Ureter (tissue), 1 donor: ENCODE measurements around the gene ARNT2. TPM values are rescaled to one million over a fixed set of nuclear protein-coding genes. Genes with fewer than 3 reads are reported as not detected.

ENCODE experiments used
- DNase-seq: peaks from one replicate; pipeline ENCODE4 v3.0.0-alpha.2; 2020; ENCODE audit warnings: low spot score
- total RNA-seq: library from RNA; stranded (reverse); gene quantifications from one replicate; pipeline ENCODE4 v1.2.4, GENCODE V29; 2023
- donor health status: DM: yes; HTN: yes; CAD: no.

Gene ARNT2
- total RNA-seq, 1 donor from 2014 or later: 7.2 TPM

DNA sequence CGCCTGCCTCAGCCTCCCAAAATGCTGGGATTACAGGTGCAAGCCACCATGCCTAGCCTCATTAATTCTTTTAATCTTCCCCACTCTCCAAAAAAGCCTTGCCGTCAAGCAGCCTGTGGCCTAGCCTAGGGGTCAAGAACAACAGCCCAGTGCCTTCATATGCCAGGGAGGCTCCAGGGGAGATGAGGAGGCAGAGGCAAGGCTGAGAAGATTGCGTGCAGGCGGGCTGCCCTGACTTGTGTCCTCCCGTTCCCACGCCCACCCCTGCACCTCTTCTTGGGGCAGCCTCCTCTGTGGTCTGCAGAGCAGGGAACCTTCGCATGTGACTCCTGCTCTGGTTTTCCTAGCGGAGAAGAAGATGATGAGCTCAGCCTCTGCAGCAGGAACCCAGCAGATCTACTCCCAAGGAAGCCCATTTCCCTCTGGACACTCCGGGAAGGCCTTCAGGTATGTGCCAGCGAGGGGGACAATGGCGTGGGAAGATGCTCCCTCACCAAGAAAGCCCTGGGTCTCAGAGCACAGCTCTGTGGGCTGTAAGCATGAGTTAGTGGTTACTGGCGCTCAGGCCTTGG, 172.4 kb downstream of the ARNT2 start:
- DNase-seq: no peak

DNA sequence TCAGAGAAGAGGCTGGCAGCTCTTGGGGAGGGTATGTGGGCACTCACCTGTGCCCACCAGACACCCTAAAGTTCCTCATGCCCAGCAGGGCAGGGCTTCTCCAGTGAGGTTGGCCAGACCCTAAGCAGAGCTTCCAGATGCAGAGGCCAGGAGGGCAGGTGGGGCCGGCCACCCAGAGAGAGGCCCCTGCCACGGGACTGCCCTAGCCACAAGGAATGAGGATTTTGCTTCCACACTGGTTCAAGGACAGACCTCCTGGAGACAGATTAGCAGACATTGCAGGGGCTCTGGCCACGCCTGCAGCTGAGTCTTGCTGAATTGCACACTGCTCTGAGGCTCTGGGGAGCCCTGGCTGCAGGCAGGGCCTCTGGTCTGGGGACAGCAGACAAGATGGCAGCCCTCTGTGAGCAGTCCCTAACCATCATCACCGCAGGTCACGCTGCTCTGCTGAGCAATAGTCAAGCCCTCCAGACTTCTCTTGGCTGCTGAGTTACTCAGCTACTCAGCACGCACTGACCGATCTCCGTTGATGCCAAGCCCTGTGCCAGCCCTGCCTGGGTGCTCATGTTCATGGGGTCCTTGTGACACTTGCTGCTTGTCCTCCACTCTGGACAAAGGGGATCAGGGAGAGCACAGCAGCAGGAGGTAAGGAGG, 173.5 kb downstream of the ARNT2 start:
- DNase-seq: no peak

DNA sequence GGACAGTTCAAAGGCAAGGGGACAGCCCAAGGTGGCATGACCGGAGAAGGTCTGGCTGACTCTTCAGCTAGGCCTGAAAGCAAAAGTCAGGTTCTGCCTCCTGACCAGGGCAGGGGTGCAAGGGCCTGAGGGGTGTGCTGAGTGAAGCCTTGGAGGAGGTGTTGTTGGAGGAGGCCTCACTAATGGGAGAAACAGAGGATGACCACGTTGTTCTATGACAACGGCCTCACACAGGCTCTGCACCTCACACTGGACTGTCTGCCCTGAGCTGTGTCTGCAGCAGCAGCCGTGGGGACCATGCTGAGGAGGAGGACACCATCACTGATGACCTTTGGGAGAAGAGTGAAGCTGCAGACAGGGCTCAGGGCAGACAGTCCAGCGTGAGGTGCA, 174.0 kb downstream of the ARNT2 start:
- DNase-seq: no peak

DNA sequence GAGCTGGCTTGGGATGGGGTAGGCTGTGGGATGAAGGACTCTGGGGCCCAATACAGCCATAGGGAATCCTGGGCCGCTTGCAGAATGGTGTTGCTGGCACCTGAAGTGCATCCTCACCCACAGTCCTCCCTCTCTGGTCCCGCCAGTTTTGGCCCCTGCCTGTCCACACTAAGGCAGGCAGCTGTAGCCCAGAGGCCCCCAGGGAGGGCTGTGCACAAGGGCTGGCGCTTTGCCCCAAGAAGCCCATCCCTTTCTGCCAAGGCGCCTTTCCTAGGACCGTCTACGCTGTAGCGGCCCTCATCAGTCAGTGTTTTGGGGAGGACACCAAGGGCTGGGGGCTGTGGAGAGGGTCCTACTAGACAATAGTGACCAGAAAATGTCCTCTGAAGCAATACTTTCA, 174.7 kb downstream of the ARNT2 start:
- DNase-seq: no peak

DNA sequence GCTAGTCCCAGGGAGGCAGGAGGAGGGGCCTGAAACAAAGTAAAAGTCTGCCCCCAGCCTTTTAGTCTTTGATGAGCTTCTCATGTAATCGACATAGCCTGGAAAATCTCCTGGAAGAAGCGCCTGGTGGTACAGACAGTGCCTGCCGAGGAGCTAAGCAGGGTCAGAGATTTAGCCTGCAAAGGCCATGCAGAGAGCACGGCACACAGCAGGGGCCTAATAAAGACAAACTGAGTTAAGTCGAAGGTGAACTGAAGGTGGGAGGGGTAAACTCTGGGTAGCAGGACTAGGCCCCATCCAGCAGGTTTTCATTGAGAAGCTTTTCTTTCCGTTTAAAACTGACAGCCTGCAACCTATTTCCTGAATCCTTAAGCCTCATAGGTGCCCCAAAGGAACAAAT, 175.4 kb downstream of the ARNT2 start:
- no peak for DNase-seq

DNA sequence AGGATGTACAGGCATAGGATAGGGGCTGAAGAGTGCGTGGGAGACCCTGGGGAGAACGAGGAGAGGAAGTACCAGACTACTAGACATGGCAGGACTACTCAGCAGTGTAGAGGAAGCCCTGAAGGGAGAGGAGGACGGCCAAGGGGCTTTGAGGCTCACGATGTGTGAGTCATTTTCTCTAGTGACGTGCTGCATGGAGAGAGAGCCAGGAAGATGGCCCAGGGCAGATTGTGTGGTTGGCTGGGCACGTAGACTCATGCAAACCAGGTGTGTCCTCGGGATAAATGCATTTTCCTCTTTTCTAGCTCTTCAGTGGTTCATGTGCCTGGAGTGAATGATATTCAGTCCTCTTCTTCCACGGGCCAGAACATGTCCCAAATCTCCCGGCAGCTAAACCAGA, 175.9 kb downstream of the ARNT2 start:
- DNase-seq: peak; percentile 61

DNA sequence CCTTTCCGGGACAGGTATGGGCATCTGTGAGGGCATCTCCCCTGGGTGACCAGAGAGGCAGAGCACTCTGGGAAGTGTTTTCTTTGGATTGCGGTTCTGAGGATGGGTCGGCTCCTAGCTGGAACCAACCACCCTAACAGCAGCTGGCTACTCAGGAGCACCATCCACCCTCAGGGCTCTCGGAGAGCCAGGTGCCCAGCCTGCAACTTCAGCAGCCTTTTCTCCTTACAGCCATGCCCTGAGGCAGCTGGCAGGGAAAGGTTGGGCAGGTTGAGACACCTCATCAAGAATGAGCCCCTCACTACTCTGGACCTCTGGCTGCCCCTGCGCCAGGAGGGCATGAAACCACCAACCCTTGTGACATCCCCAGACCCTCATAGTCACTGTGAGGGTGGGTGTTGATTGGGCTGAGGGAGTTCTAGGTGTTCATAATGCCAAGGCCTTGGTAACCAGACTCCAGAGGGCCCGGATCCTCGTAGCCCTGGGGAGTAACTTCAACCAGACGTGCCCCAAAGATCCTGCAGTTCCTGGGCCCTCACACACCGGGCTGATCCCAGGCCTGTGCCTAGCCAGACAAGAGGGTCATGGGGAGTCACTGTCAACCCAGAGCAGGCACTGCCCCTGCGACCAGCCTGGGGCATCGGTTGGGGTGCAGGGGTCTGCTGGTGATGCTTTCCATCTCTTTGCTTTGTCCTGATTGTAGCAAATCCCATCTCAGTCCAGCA, 176.5 kb downstream of the ARNT2 start:
- DNase-seq: no peak

DNA sequence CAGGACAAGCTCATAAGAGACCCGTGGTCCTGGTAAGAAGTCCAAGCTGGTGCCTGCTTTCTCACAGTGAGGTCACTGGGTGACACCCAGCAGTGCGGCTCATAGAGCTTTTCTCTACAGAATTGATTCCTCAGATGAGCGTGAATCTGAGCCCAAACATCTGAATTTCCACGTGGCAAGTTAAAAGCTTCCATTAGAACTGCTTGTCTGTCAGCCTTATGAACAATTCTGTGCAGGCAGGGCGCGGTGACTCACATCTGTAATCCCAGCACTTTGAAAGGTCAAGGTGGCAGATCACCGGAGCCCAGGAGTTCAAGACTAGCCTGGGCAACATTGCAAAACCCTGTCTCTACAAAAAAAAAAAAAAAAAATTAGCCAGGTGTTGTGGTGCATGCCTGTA, 177.8 kb downstream of the ARNT2 start:
- DNase-seq: no peak

DNA sequence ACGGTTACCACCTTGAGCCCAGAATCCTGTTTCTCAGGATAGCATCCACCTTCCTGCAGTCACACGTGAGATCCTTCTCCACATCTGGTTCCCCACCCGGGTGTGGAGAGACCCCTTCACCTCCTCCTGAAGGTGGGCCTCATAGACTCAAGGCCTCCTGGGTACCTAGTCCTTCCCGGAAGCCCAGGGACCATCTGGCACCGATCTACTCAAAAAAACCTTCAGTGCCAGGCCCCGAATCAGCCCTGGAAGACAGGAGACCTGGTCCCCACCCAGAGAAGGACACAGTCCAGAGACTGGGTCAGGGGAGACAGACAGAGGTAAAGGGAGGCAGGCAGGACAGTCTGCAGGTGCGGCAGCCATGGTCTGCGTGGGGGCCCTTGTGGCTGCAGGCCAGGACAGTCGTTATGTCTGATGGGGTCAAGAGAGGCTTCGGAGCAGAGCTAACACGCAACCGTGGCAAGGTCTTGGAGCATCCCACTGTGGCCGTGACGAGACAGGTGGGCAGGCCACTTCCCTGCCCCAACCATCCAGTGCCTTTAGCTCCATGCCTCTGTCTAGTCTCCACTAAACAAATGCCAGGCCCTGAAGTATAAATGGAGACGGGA, 178.7 kb downstream of the ARNT2 start:
- DNase-seq: no peak

DNA sequence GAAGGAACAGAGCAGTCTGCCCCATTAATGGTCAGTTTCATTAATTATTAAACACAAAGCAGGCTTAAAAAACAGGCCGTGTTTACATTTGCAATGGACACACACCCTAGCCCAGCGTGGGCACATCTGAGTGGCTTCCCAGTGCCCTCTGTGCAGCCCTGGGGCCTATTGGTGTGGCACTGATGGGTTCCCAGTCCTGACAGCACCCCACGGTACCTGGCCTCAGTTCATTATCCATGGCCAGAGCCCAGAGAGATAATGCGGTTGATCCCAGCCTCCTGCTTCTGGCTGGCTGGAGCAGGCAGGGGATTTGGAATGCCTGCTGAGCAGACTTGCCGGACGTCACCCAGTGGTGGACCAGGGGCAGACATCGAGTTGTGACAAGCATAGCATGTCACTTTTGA, 180.4 kb downstream of the ARNT2 start:
- no peak for DNase-seq

DNA sequence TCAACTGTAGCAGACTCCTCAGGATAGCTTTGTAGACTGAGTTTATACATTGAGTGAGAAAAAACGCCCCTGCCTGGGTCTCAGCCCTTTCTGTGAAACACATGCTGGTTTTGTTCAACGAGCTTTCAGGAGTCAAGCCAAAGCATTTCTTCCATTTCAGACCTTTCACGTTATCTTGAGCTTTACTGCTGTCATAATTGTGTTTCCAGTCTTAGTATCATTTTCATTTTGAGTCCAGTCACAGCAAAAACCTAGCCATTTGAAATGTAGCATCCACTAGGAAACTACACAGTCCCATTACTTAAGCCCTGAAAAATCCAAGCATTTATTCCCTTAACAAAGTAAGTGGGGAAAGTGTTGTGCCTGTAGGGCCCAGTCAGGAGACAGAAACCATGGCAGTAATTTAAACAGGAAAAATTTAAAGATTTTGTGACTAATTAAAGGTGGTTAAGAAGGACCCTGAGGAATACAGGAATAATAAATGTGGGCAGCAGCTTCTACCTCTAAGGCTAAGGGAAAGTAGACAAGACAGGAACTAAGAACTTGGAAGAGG, 180.9 kb downstream of the ARNT2 start:
- no peak for DNase-seq

DNA sequence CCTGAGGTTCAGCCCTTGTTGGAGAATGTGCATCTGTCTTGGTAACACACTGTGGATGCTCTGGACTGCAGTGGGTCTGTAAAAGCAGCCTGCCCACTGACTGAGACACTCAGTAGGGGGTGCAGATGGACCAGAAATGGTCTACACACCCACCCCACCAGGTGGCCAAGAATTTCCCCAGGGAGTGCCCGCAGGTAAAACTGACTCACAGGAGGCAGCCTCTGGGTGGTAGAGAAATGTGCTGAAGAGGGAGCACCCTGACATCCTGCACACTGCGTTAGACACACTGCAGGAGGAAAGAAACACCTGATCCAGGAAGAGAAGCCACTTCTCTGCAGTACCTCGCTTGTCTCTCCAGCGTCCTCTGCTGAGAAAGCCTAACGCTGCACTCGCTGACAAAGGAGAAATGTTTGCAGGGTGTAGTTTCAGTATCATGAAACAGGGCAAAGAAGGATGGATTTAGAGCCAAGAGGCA, 181.4 kb downstream of the ARNT2 start:
- DNase-seq: no peak

DNA sequence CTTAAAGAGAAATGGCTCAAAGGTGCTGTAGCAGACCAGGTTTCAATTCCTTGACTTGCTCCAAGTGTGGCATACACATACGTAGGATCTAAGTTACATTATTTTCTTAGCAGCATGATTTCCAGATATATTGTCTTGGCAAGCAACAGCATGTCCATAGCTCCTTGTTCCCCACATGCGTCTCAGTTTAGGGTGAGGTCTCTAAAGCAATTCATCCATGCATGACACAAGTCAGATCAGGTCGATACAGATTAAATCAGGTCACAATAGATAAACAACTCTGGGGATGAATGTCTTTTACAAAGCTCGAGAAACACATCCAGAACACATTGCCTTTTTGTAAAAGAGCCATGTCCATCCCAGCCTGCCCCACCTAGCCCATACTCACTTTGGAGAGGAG, 182.0 kb downstream of the ARNT2 start:
- DNase-seq: no peak

DNA sequence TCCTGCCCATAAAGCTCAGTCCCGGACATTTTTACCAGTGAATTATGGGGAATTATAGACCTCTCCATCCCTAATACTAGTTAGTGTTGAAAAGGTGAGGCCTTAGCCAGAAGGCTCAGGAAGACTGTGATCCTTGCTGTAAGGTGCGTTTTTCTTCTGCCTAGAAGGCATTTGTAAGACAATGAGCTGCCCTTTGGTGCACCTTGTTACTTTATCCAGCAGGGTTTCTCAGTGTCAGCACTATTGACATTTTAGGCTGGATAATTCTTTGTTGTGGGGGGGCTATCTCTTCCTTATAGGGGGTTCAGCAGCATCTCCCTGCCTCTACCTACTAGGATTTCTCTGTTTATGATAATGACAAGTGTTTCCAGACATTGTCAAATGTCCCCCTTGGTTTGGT, 182.8 kb downstream of the ARNT2 start:
- no peak for DNase-seq

DNA sequence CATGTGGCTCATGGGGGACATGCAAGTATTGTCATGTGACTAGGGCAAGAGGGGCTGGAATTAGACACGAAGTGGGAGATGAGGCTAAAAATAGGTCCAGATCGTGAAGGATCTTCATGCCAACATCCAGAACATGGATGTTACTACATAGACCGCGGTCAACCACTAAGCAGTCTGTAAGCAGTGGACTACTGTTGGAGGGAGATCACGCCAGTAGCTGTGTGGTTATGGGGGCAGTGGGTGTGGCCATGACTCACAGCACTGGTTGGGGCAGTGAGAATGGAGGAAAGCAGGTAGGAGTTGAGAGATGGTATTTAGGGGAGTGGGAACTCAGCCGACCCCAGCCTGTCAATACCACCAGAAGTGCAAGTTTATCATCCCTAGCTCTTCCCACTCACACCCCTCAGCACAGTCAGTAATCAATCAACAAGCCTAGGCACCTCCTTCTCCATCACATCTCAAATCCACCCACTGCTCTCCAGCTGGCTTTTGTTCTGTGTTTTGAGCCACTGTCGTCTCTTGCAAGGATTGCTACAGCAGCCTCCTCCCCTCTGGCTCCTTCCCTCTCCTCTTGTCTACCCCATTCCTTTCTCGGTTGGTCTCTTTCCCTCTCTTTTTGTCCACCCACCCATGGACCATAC, 183.8 kb downstream of the ARNT2 start:
- DNase-seq: no peak

DNA sequence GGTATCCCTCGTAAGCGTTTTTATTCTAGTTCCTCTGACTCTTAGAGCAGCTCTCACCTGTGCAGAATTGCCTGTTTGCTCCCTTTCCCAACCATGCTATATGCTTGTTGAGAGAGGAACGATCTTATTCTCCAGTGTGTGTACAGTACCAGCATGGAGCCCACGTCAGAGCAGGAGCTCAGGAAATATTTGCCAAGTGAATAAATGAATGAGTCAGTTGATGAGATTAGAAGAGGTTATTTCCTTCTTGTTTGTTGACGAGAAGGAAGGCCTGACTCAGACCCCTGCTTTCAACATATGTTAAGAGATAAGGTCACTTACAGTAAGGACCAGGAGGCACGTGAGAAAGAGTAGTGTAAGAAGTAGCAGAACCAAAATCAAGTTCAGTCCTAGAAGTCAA, 184.6 kb downstream of the ARNT2 start:
- DNase-seq: no peak

DNA sequence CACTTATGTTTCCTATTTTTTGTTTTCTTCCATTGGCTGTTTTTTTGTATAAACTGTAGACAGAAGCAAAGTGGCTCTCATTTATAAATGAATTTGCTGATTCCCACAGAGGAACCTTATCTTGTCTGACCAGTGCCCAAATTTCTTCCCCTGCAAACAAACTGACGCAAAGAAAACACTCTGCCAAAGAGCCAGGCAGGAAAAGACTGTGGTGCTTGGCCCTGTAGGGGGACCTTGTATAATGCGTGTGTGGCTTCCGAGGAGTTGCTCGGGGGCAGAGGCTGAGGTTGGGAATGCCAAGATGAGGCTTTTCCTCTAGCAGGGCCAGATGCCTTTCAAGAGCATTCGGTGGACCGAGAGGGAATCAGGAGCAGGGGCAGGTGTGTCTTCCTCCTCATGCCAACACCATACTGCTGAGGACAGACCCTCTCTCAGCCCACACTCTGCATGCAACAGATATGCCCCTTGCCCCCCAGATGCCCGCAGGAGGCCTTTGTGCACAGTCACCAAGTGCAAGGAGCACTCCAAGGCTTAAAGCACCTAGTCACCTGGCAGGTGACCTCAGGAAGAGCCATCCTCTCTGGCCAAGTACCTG, 186.7 kb downstream of the ARNT2 start:
- DNase-seq: no peak

DNA sequence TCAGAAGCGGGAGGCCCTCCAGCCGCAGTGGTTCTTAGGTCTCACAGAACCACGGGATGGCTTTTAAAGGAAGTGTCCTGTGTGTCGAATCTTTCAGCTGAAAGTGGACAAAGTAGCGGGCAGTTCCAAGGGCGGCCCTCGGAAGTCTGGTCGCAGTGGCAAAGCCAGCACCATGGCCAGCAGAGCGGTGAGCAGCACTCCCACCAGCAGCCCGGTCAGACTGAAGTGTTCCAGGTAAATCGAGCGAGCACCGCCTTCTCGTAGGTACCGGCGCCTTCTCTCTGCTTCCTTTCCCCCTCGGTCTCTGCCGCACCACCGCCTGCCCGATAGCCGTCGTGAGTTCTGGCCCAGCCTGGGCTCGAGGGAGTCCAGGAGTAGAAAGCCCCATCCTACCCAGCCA, 187.3 kb downstream of the ARNT2 start:
- DNase-seq: no peak

DNA sequence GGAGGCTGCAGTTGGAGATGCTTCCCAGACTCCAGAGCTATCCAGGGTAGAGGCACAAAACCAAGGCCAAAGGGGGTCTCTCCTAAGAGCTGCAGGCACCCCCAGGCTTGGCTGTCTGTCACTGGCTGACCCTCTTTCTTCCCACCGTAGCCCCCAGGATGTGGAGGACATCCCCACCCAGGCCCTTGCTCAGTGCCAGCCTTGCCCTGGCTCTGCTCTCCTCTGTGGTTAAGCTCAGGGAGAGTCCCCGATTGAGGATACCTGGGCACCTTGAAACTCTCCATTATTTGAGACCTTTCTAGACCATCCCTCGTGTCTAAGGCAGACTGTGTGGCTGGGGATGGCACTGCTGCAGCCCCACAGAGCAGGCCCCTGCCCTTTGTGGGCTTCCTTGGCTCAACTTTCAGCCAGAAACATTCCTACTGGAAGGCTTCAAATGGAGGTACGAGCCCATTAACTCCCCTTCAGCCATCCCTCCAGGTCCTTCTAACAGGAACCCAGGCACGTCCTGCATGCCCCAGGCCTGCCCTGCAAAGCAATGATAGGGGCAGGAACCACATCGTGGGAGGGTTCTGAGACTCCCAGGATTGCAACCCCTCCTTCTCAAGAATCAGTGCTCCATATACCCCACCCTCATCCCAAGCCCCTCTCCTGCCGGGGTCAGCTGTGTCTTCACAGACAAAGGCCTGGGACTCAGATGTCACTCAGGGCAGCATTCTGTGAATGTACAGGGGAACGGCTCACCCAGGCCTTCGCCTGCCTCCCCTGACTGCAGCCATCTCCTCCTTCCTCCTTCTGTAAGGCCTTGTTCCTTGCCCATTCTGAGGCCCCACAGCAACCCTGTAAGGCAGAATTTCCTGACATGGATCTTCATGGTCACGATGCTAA, 188.0 kb downstream of the ARNT2 start:
- no peak for DNase-seq

DNA sequence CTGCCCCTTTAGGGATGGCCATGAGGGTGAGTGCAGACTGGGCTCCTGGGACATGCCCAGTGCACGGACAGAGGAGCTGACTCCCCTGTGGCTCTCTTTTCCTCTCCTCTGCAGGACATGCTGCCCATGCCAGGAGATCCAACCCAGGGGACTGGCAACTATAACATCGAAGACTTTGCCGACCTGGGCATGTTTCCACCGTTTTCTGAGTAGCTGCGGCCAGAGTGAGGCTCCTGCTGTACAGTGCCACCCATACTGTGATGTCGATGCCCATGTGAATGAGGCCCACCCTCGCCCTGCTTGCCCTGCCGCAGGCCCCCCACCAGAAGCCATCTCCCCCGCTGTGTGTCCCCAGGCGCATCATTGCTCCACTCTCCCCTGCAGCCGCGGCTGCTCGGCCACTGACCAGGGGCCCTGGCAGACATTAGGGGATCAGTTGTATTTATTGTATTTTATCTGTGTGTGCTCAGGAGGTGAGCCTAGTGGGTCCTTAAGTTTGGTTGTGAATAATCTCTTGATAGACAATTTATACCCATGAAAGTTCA, 189.4 kb downstream of the ARNT2 start:
- DNase-seq: no peak
